Mesodermal cell (in vitro differentiated cells): ENCODE data around the gene ESYT3.
"Not testable (repeated sequence)": the region's sequence is repeated elsewhere in the genome, so short reads cannot be mapped to it uniquely, and the experiment has no call there.

Experiments
- H3K27ac ChIP-seq: 2 replicates; pipeline ENCODE4 v1.7.0; 2013; ENCODE audit warnings: mild to moderate bottlenecking, low read depth, low read length, moderate library complexity; ENCODE audit not compliant: severe bottlenecking
- H3K36me3 ChIP-seq: 2 replicates; pipeline ENCODE4 v1.7.1; 2013; ENCODE audit warnings: mild to moderate bottlenecking, low read length, moderate library complexity; ENCODE audit not compliant: control insufficient read depth, insufficient read depth
- H3K4me1 ChIP-seq: one replicate; pipeline ENCODE4 v1.7.1; 2013; ENCODE audit warnings: mild to moderate bottlenecking, low read length; ENCODE audit not compliant: insufficient read depth, control insufficient read depth, poor library complexity, severe bottlenecking
- H3K4me3 ChIP-seq: 2 replicates; pipeline ENCODE4 v1.7.0; 2013; ENCODE audit warnings: low read length, control low read depth, mild to moderate bottlenecking; ENCODE audit not compliant: insufficient read depth, poor library complexity, severe bottlenecking; ENCODE audit errors: extremely low read depth
- H3K9me3 ChIP-seq: 2 replicates; pipeline ENCODE4 v1.7.1; 2013; ENCODE audit warnings: mild to moderate bottlenecking, low read length, moderate library complexity; ENCODE audit not compliant: control insufficient read depth
- WGBS, 2 experiments: methylation state at CpG; one replicate each; pipeline ENCODE4 v1.1.5; 2013; ENCODE audit warnings: missing lambda C conversion rate in 2 of 2; ENCODE audit not compliant: insufficient coverage in 2 of 2; 5-methylcytosine and 5-hydroxymethylcytosine counted together

The ESYT3 gene

GRCh38 chr3:138408751-138409570 lies 25.5 kb upstream of the ESYT3 start:
- H3K4me3 ChIP-seq: no peak overlapping the region
- H3K4me1 ChIP-seq: no peaks in the 10 kb centered on the region
- no peak overlapping the region for H3K27ac ChIP-seq
- no peaks in the 10 kb centered on the region for H3K9me3 ChIP-seq
- 50 to 55% methylated on average over 7 of the region's 7 CpGs for WGBS, 2 experiments
- H3K36me3 ChIP-seq: peaks cover 7% of the 10 kb centered on the region

- Histone ChIP-seq H3K9me3 (no peaks in the 10 kb centered on the region), H3K4me3 (no peak overlapping the region), H3K36me3 (no peaks in the 10 kb centered on the region), H3K4me1 (no peaks in the 10 kb centered on the region), H3K27ac (no peak overlapping the region)
- WGBS, 2 experiments: 78 to 91% methylated on average over 7 to 8 of the region's 9 CpGs
These were observed 21.4 kb upstream of the ESYT3 start for GRCh38 chr3:138412821-138413551.

GRCh38 chr3:138416236-138416635 lies 18.2 kb upstream of the ESYT3 start:
- WGBS, 2 experiments: 73 to 92% methylated on average over 2 to 3 of the region's 4 CpGs
- peaks cover 14% of the 10 kb centered on the region for H3K9me3 ChIP-seq
- H3K36me3 ChIP-seq, H3K27ac ChIP-seq, H3K4me3 ChIP-seq, H3K4me1 ChIP-seq: not testable (repeated sequence)

GRCh38 chr3:138417559-138417982 lies 16.8 kb upstream of the ESYT3 start:
- H3K4me1 ChIP-seq: no peaks in the 10 kb centered on the region
- WGBS, 2 experiments: 19 to 23% methylated on average over 6 of the region's 7 CpGs
- no peak overlapping the region for H3K27ac ChIP-seq
- H3K4me3 ChIP-seq: no peak overlapping the region
- peaks cover 18% of the 10 kb centered on the region for H3K9me3 ChIP-seq
- H3K36me3 ChIP-seq: no peaks in the 10 kb centered on the region

GRCh38 chr3:138418601-138419206 lies 15.7 kb upstream of the ESYT3 start:
- Histone ChIP-seq H3K4me3 (no peak overlapping the region), H3K27ac (no peak overlapping the region), H3K9me3 (peaks cover 18% of the 10 kb centered on the region), H3K4me1 (no peaks in the 10 kb centered on the region), H3K36me3 (no peaks in the 10 kb centered on the region)
- WGBS, 2 experiments: no CpG with 5 or more reads among the region's 5 CpGs

GRCh38 chr3:138423316-138423715 lies 11.1 kb upstream of the ESYT3 start:
- Histone ChIP-seq H3K36me3 (no peaks in the 10 kb centered on the region), H3K4me3 (no peak overlapping the region), H3K4me1 (no peaks in the 10 kb centered on the region), H3K9me3 (peaks cover 18% of the 10 kb centered on the region), H3K27ac (no peak overlapping the region)
- WGBS, 2 experiments: 83% methylated on average over 1 of the region's 1 CpG; no CpG with 5 or more reads in 1 of the 2 experiments

- 89 to 100% methylated on average over 1 of the region's 2 CpGs for WGBS, 2 experiments
- no peaks in the 10 kb centered on the region for H3K4me1 ChIP-seq
- no peaks in the 10 kb centered on the region for H3K36me3 ChIP-seq
- no peak overlapping the region for H3K4me3 ChIP-seq
- H3K27ac ChIP-seq: no peak overlapping the region
- peaks cover 18% of the 10 kb centered on the region for H3K9me3 ChIP-seq
These were observed 10.1 kb upstream of the ESYT3 start for GRCh38 chr3:138424323-138424722.

- no peaks in the 10 kb centered on the region for H3K36me3 ChIP-seq
- H3K4me3 ChIP-seq: no peak overlapping the region
- H3K27ac ChIP-seq: no peak overlapping the region
- H3K9me3 ChIP-seq: peaks cover 4% of the 10 kb centered on the region
- no peaks in the 10 kb centered on the region for H3K4me1 ChIP-seq
- WGBS, 2 experiments: 61 to 93% methylated on average over 2 of the region's 3 CpGs
These were observed 8.2 kb upstream of the ESYT3 start for GRCh38 chr3:138426211-138426610.

GRCh38 chr3:138426754-138427153 lies 7.7 kb upstream of the ESYT3 start:
- not testable (repeated sequence) for H3K4me3 ChIP-seq, H3K4me1 ChIP-seq
- WGBS, 2 experiments: 78 to 88% methylated on average over 1 of the region's 4 CpGs

GRCh38 chr3:138429665-138430064 lies 4.8 kb upstream of the ESYT3 start:
- Histone ChIP-seq H3K36me3 (no peaks in the 10 kb centered on the region), H3K9me3 (peaks cover 3% of the 10 kb centered on the region), H3K27ac (no peak overlapping the region), H3K4me1 (peaks cover 3% of the 10 kb centered on the region), H3K4me3 (no peak overlapping the region)
- 100% methylated on average over 3 of the region's 3 CpGs for WGBS, 2 experiments

More at GRCh38 chr3:138426754-138427153, 7.7 kb upstream of the ESYT3 start:
- not testable (repeated sequence) for H3K9me3 ChIP-seq, H3K36me3 ChIP-seq, H3K27ac ChIP-seq
